ENCODE measurements around the gene ADAMTS18.
"Not testable (repeated sequence)": the region's sequence is repeated elsewhere in the genome, so short reads cannot be mapped to it uniquely, and the experiment has no call there.

Gene ADAMTS18

DNA sequence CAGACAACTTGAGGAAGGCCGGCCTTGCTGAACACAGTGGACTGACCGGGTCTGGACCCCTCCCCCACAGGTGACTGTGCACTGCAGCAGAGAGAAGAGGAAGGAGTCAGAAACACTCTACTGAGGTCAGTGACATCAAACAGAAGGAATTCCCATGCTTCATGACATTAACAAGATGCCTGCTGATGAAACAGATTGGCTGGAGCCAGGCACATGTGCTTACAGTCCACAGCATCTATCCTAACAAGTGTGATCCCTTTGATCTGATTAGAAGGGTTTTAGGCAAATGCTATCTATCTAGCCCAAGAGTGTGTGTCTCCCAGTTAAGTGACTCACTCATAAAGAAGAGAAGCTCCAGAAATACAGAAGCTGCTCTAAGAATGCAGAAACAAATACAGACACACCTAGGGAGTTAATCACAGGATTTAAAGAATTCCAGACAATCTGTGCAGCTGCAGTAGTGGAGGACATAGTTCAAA is 145.5 kb downstream of the ADAMTS18 start:
- no peak overlapping the region for H3K4me3 ChIP-seq (replicated peaks; ENCODE audit: low read depth, low read length)
- TF ChIP-seq, protein P1, sequence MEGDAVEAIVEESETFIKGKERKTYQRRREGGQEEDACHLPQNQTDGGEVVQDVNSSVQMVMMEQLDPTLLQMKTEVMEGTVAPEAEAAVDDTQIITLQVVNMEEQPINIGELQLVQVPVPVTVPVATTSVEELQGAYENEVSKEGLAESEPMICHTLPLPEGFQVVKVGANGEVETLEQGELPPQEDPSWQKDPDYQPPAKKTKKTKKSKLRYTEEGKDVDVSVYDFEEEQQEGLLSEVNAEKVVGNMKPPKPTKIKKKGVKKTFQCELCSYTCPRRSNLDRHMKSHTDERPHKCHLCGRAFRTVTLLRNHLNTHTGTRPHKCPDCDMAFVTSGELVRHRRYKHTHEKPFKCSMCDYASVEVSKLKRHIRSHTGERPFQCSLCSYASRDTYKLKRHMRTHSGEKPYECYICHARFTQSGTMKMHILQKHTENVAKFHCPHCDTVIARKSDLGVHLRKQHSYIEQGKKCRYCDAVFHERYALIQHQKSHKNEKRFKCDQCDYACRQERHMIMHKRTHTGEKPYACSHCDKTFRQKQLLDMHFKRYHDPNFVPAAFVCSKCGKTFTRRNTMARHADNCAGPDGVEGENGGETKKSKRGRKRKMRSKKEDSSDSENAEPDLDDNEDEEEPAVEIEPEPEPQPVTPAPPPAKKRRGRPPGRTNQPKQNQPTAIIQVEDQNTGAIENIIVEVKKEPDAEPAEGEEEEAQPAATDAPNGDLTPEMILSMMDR (IDR thresholded peaks at IDR 0.05; ENCODE audit: low read depth, low read length, missing control alignments) = no peak
- DNase-seq (ENCODE audit: extremely low read depth, low read depth) = no peak

DNA sequence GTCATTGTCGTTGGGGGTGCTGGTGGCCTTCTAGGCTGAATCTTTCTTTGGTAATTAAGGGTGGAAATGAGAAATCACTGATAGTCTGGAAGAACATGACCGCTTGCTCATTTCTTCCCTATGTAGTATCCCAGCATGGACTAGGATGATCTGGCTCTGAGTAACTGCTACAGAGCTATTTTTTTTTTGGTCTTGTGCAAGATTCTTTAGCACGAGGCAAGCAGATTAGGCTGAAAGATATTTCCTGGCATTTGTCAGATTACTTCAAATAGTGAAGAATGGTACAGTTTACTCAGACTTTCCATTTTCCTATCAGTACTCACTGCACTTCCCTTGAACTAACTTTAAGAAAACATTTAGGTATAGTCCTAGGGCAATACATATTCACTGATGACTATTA is 146.6 kb downstream of the ADAMTS18 start:
- no peak for DNase-seq (ENCODE audit: extremely low read depth, low read depth)
- TF ChIP-seq, protein P1 (IDR thresholded peaks at IDR 0.05; ENCODE audit: low read depth, low read length, missing control alignments) = no peak
- no peak overlapping the region for H3K4me3 ChIP-seq (replicated peaks; ENCODE audit: low read depth, low read length)

DNA sequence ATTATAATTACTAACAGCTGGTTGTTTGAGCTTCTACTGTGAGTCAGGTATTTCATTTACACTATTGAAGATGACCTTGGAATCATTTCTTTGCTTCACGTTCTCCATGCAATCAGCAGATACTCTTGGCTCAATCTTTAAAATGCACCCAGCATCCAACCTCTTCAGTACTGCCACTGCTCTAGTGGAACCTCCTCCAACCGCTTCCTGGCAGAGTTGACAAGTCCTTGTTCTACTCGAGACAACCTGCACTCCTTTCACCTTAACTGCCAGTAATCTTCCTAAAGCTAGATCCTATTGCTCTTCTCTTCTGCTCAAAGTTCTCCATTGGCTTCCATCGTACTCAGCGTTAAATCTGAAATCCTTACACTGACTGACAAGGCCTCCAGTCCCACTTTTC is 149.2 kb downstream of the ADAMTS18 start:
- TF ChIP-seq, protein P1 (IDR thresholded peaks at IDR 0.05; ENCODE audit: low read depth, low read length, missing control alignments) = no peak
- DNase-seq (ENCODE audit: extremely low read depth, low read depth) = no peak
- H3K4me3 ChIP-seq (replicated peaks; ENCODE audit: low read depth, low read length) = no peak overlapping the region

DNA sequence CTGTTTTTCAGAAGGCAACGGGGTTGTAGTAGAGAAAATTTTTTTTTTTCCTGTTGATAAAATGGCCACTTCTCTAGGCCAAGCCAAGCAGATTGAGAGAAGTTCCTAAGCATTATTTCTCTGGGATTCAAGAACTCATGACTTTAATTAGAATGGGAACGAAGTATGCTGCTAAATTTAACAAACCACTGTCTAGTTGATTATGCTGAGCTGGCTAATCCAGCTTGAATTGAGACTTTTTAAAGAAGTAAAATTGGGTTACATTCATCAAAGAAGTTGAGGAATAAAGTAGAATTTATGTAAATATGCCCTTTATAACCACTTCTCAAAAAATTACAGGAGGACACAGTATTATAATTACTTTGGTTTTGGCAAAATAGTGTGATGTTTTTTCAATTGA is 152.5 kb downstream of the ADAMTS18 start:
- TF ChIP-seq, protein P1 (IDR thresholded peaks at IDR 0.05; ENCODE audit: low read depth, low read length, missing control alignments) = no peak
- DNase-seq (ENCODE audit: extremely low read depth, low read depth) = no peak
- no peak overlapping the region for H3K4me3 ChIP-seq (replicated peaks; ENCODE audit: low read depth, low read length)

DNA sequence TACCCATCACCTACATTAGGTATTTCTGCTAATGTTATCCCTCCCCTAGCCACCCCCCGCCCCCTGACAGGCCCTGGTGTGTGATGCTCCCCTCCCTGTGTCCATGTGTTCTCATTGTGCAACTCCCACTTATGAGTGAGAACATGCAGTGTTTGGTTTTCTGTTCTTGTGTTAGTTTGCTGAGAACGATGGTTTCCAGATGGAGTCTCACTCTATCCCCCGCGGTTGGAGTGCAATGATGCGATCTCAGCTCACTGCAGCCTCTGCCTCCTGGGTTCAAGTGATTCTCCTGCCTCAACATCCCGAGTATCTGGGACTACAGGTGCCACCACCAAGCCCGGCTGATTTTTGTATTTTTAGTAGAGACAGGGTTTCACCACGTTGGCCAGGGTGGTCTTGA is 155.5 kb downstream of the ADAMTS18 start:
- H3K4me3 ChIP-seq (replicated peaks; ENCODE audit: low read depth, low read length); DNase-seq (ENCODE audit: extremely low read depth, low read depth): not testable (repeated sequence)

DNA sequence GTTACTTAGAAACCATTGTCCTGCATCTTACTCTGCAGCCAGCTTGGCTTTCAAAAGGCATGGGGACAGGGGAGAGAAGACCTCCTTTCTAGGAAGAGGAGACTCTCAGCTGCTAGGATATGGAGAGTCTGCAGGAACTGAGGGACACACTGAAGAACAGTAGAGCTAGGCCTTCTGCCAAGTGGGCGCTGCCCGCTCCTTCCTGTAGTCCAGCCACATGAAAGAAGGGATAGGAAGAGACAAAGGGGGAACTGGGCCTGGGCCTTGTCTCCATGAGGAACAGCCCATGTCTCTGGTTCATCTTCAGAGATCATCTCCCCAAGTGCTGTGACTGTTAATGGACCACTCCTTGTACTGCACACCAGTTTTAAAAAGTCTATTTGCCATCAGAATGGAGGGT is 157.3 kb downstream of the ADAMTS18 start:
- TF ChIP-seq, protein P1 (IDR thresholded peaks at IDR 0.05; ENCODE audit: low read depth, low read length, missing control alignments) = no peak
- no peak overlapping the region for H3K4me3 ChIP-seq (replicated peaks; ENCODE audit: low read depth, low read length)
- DNase-seq (ENCODE audit: extremely low read depth, low read depth) = no peak

DNA sequence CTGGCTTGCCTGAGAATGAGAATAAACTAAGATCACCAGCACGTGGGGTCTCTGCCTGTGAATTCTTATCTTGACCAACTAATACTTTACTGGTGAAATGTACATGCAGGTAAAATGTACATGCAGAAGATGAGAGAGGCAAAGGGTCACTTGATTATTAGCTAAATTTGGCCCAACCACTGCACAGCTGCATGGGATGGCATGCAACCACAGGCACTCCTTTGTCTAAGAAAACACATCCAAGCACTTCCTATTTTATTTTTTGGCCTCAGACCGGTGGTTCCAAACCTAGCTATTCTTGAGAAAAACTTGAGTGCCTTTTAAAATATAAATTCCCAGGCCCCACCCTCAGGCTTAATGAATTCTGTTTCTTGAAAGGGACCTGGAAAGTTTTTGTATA is 157.7 kb downstream of the ADAMTS18 start:
- TF ChIP-seq, protein P1 (IDR thresholded peaks at IDR 0.05; ENCODE audit: low read depth, low read length, missing control alignments) = no peak
- DNase-seq (ENCODE audit: extremely low read depth, low read depth) = no peak
- no peak overlapping the region for H3K4me3 ChIP-seq (replicated peaks; ENCODE audit: low read depth, low read length)
